ENCODE data around the gene TBCB. TPM values are rescaled to one million over a fixed set of nuclear protein-coding genes. Genes with fewer than 3 reads are reported as not detected.

TBCB gene, protein sequence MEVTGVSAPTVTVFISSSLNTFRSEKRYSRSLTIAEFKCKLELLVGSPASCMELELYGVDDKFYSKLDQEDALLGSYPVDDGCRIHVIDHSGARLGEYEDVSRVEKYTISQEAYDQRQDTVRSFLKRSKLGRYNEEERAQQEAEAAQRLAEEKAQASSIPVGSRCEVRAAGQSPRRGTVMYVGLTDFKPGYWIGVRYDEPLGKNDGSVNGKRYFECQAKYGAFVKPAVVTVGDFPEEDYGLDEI
- 435 to 567 TPM (median 554 TPM) in 5 replicates for total RNA-seq (2022; extraction: Qiagen RNA extraction)

DNA sequence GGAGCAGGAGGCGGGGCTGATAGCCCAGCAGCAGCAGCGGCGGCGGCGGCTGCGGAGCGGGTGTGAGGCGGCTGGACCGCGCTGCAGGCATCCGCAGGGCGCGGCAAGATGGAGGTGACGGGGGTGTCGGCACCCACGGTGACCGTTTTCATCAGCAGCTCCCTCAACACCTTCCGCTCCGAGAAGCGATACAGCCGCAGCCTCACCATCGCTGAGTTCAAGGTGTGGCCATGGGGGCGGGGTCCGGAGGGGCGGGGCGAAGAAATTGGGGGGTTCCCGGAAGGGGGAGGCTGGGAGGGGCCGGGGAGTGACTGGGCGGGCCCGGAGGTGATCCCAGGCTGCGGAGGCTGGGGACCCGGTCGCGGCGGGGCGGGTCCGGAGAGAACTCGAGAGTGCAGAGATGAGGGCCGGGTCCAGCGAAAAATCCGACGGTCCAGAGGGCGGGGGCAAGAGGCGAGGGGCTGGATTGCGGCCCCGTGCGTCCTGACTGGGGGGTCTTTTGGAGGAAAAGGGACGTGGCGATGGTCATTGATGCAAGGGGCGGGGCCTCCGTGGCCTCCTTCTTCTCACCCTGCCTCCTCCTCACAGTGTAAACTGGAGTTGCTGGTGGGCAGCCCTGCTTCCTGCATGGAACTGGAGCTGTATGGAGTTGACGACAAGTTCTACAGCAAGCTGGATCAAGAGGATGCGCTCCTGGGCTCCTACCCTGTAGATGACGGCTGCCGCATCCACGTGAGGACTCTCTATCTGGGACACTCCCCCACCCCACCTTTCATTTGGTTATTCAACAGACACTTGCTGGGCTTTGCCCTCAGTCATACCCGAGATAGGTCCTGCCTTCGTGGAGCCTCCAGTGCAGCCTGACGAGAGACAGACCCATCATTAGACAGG is at the start of gene TBCB:
Gene TBCB, plus strand, starts transcription at position 16 of the 891 bp plus-strand sequence. Its CDS starts 93 bp downstream, at position 109.

DNA sequence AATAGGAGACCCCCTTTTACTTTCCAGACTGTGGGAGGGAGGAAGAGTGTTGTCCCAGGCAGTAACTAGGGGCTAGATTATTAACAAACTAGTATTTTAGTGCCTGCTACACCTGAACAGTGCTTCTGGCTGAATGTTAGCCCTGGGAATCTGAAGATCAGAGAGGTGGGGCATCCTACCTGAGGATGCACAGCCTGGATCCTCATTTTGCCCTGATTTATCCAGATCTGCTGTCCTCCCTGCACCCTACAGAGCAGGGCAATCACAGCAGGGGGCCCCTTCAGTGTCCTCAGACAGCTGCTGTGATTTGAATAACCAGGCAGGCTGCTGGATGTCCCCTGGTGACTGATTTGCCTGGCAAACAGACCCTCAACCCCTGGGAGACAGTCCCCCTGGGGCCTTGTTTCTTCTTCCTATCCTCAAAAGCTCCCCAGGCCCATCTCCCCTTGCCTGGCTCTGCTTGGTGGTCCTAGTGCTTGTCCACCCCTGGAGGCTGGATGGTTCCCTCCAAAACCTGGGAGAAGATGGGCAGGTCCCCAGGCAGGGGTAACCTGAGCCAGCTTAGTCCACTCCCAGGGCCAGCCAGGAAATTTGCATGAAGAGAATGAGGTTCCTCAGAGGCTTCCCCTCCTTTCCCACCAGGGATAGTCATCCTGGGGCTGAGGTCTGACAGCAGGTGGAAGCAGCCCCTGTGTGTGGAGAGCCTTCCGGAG is 4.6 kb upstream of the TBCB start, which contains the start of gene OVOL3:
Gene OVOL3, plus strand, starts transcription at position 657 of the 713 bp plus-strand sequence. CDS start 60 bp downstream, outside the sequence.

DNA sequence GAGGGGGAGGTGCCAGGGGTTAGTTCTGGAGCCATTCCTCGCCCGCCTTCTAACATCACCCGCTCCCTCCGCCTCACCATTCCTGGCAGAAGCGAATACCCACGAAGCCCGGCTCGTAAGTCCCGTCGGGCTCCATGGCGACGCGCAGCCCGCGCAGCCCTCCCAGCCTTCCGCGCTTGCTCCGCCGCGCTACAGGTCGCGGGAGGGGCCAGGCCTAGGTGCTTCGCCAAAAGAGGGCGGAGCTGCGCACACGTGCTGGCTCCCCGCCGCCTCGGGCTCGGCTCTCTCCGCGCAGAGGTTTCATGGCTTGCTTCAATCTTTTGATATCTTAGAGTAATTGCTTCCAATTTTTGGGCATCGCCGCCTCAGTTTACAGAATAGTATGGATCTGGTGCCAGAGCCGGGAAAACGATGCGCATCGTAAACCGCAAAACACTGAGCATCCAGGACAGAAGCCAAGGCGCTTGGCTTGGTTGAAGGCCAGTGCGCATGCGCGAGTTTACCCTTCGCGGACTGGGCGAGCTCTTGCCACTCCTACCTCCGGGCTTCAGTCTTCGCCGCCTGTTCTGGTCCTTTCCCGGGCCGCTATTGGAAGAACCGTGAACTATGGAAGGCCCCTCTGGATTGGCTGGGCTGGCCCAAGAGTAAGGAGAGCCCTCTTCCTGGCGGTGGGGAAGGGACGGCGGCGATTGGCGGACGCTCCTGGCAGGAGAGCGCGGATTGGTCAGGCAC is 381 bp upstream of the TBCB start, which contains the start of gene POLR2I:
Gene POLR2I, minus strand, starts transcription at position 155 of the 732 bp plus-strand sequence. Its CDS starts 19 bp downstream, at position 136.

DNA sequence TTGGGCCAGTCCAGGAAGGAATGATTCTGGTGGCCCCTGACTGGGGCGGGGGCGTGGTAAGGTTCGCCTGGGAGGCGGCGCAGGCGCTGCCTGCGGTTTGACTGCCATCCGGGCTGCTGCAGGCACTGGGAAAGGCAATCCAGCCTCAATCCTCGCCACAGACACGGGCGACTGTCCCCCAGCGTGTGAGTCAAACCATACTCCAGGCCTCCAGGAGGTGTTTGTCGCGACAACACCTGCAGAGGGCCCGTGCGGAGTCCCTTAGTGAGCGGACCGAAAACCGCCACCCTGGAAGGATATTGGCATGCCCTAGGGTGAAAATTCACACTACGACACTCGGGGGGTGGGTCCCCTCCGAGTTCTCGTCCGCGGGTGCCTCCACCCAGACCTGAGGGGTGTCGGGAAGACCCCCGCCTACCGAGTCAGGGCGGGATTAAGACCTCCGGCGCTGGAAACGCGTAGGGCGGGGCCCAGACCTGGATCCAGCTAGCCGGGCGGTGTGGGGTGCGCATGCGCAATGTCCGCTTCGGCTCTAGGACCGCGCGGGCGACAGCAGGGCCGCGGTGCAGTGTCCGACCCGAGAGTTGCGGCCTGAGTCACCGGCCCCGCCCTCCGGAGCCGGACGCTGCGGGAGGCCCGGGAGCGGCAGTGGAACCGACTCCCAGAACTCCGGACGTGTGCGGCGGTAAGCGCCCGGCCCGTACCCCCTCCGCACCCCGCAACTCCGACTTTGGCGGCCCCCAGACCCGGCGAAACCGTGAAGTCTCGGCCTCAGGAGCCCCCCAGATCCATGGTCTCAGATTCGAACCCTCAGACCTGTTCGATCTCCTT is 24.4 kb downstream of the TBCB start, which contains the start of gene CAPNS1:
Gene CAPNS1, plus strand, starts transcription at position 594 of the 831 bp plus-strand sequence. CDS start 946 bp downstream, outside the sequence.

DNA sequence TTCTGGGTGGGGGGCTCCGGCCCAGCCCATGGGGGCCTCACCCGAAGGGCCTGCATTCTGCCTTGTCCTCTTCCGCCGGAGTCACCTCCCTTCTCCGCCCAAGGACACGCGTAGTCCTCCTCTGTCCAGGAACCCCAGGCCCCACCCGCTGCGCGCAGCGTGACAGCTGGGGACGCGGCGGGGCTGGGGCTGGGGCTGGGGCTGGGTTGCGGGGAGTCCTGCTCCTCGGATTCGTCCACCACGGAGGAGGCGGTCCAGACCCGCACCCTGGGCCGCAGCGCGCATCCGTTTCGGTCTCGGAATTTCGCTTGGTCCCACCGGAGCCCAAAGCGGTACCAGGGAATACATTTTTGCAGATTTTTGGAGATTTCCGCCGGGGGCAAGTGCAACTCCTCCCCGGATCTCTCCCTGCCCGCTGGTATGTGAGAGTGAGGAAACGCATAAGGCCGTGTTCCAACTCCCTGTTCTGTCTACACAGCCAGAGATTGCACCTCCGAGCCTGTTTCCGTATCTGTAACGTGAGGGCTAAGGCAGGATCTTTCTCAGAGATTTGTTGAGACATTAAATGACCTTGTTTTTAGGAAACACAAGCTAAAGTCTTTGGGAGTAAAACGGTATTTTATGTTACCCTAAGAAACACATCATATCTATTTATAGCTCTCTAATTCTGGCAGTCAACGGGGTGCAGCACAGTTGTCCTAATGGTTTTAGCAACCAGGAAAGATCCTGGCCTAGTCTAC is 37.3 kb downstream of the TBCB start, which contains the start of gene COX7A1:
Gene COX7A1, minus strand, starts transcription at position 96 of the 740 bp plus-strand sequence. Its CDS starts 40 bp downstream, at position 56.

Other genes starting within 250 kb of the TBCB start
- 70.1 to 97.9 TPM (median 93.9 TPM) in 5 replicates for gene APLP1, start 246.9 kb upstream of the TBCB start, total RNA-seq (2022; extraction: Qiagen RNA extraction)
- 4.9 to 7.5 TPM (median 5.7 TPM) in 5 replicates for gene NFKBID, start 214.9 kb upstream of the TBCB start, total RNA-seq (2022; extraction: Qiagen RNA extraction)
- 0.29 to 0.75 TPM (median 0.53 TPM) in 4 of 5 replicates, not detected in the other for gene HCST, start 212.9 kb upstream of the TBCB start, total RNA-seq (2022; extraction: Qiagen RNA extraction)
- gene TYROBP, start 207.2 kb upstream of the TBCB start, total RNA-seq (2022; extraction: Qiagen RNA extraction): not detected in 5 replicates
- gene LRFN3, start 179.1 kb upstream of the TBCB start, total RNA-seq (2022; extraction: Qiagen RNA extraction): 20.1 to 27.8 TPM (median 23.2 TPM) in 5 replicates
- 32.3 to 50.8 TPM (median 46.9 TPM) in 5 replicates for gene SDHAF1, start 120.3 kb upstream of the TBCB start, total RNA-seq (2022; extraction: Qiagen RNA extraction)
- gene SYNE4, start 106.7 kb upstream of the TBCB start, total RNA-seq (2022; extraction: Qiagen RNA extraction): 0.04 to 0.50 TPM (median 0.25 TPM) in 5 replicates
- 23.0 to 25.8 TPM (median 24.4 TPM) in 5 replicates for gene ALKBH6, start 101.3 kb upstream of the TBCB start, total RNA-seq (2022; extraction: Qiagen RNA extraction)
- 0.46 to 1.3 TPM (median 0.78 TPM) in 5 replicates for gene CLIP3, start 82.6 kb upstream of the TBCB start, total RNA-seq (2022; extraction: Qiagen RNA extraction)
- 5.3 to 8.4 TPM (median 7.5 TPM) in 5 replicates for gene THAP8, start 61.2 kb upstream of the TBCB start, total RNA-seq (2022; extraction: Qiagen RNA extraction)
- gene WDR62, start 60.6 kb upstream of the TBCB start, total RNA-seq (2022; extraction: Qiagen RNA extraction): 21.3 to 28.1 TPM (median 25.4 TPM) in 5 replicates
- gene OVOL3, start 4.3 kb upstream of the TBCB start, total RNA-seq (2022; extraction: Qiagen RNA extraction): 0.19 to 0.32 TPM (median 0.29 TPM) in 4 of 5 replicates, not detected in the other
- gene POLR2I, start 593 bp upstream of the TBCB start, total RNA-seq (2022; extraction: Qiagen RNA extraction): 225 to 266 TPM (median 251 TPM) in 5 replicates
- gene CAPNS1, start 24.6 kb downstream of the TBCB start, total RNA-seq (2022; extraction: Qiagen RNA extraction): 1,516 to 2,255 TPM (median 2,139 TPM) in 5 replicates
- not detected in 5 replicates for gene COX7A1, start 37.0 kb downstream of the TBCB start, total RNA-seq (2022; extraction: Qiagen RNA extraction)
- gene ZNF565, start 99.2 kb downstream of the TBCB start, total RNA-seq (2022; extraction: Qiagen RNA extraction): 3.7 to 4.9 TPM (median 4.1 TPM) in 5 replicates
- gene ZNF146, start 99.6 kb downstream of the TBCB start, total RNA-seq (2022; extraction: Qiagen RNA extraction): 104 to 170 TPM (median 114 TPM) in 5 replicates